Measurements from ENCODE around the gene C4orf50.

The C4orf50 gene

DNA sequence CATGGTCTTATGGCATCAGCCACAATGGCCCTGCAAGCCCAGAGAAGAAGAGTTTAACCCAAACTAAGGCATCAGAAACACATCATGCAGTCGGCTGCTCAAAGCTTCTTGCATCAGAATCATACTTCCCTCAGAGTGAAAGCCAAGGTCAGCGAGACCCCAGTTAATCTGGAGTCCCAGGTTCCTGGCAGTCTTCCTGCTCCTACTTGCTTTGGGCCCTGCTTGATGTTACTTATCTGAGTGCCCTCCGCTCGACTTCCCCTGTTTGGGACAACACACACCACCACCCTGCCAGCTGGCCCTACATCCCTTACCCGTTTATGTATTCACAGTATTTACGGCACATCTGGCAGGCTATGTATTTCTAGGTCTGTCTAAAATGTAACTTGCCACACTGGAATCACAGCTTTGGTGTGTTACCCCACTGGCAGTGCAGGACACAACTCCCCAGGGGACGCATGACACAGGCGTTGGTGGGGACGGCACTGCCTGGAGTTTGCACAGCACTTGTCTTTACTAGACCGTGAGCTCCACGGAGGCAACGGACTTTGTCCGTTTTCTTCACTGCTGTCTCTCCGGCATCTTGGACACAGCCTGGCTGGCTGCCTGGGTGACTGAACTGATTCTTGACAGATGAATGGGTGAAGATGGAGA lies 148.1 kb downstream of the C4orf50 start:
- Histone ChIP-seq H2BK12ac (ENCODE audit: low read length) (no peak overlapping the region), H3K18ac (ENCODE audit: low read length) (no peak overlapping the region), H3K23ac (ENCODE audit: low read length) (peak overlapping the region; percentile 55), H3K9me3 (ENCODE audit: insufficient read depth, low read depth, low read length) (no peaks in the 10 kb centered on the region), H2BK5ac (ENCODE audit: low read depth, low read length, poor library complexity) (no peak overlapping the region), H3K4me3 (ENCODE audit: low read depth, low read length) (no peak overlapping the region), H3K36me3 (ENCODE audit: control insufficient read depth in 1 of 2, insufficient read depth in 2 of 2, low read length in 2 of 2) (no peaks in the 10 kb centered on the region), H3K27ac (ENCODE audit: low read depth, low read length) (no peak overlapping the region), H4K91ac (ENCODE audit: low read depth, low read length) (no peak overlapping the region), H3K14ac (ENCODE audit: low read length) (no peak overlapping the region), H3K4ac (ENCODE audit: low read depth, low read length) (no peak overlapping the region), H3K79me2 (ENCODE audit: control insufficient read depth, insufficient read depth, low read length, poor library complexity) (no peaks in the 10 kb centered on the region), H3K4me1 (ENCODE audit: control insufficient read depth in 1 of 2, insufficient read depth in 2 of 2, low read length in 2 of 2) (no peaks in the 10 kb centered on the region), H3K9ac (ENCODE audit: low read length) (no peak overlapping the region), H4K8ac (ENCODE audit: low read depth, low read length) (no peak overlapping the region), H2AFZ (ENCODE audit: insufficient read depth, low read length, poor library complexity) (no peak overlapping the region), H3K27me3 (ENCODE audit: insufficient read depth, low read length) (no peaks in the 10 kb centered on the region), H3K79me1 (ENCODE audit: low read length) (no peaks in the 10 kb centered on the region), H2AK5ac (ENCODE audit: low read length) (no peak overlapping the region), H2BK120ac (ENCODE audit: insufficient read depth, low read length, poor library complexity) (no peak overlapping the region), H4K12ac (ENCODE audit: low read depth, low read length) (no peak overlapping the region), H3K4me2 (ENCODE audit: low read length) (no peak overlapping the region)
- no peak for DNase-seq
- no CpG with 5 or more reads among the region's 14 CpGs for WGBS (ENCODE audit: extremely low coverage, insufficient coverage, insufficient read length)

- H4K12ac ChIP-seq (ENCODE audit: low read depth, low read length): no peak overlapping the region
- no peak overlapping the region for H3K23ac ChIP-seq (ENCODE audit: low read length)
- H4K91ac ChIP-seq (ENCODE audit: low read depth, low read length): no peak overlapping the region
- no peak overlapping the region for H3K4ac ChIP-seq (ENCODE audit: low read depth, low read length)
- H3K4me2 ChIP-seq (ENCODE audit: low read length): no peak overlapping the region
- no peak overlapping the region for H3K27ac ChIP-seq (ENCODE audit: low read depth, low read length)
- H3K18ac ChIP-seq (ENCODE audit: low read length): no peak overlapping the region
- no peak overlapping the region for H3K4me3 ChIP-seq (ENCODE audit: low read depth, low read length)
- H3K79me2 ChIP-seq (ENCODE audit: control insufficient read depth, insufficient read depth, low read length, poor library complexity): no peaks in the 10 kb centered on the region
- no peak overlapping the region for H2BK12ac ChIP-seq (ENCODE audit: low read length)
- no peak overlapping the region for H2AK5ac ChIP-seq (ENCODE audit: low read length)
- H2BK5ac ChIP-seq (ENCODE audit: low read depth, low read length, poor library complexity): no peak overlapping the region
- H2AFZ ChIP-seq (ENCODE audit: insufficient read depth, low read length, poor library complexity): no peak overlapping the region
- no peaks in the 10 kb centered on the region for H3K27me3 ChIP-seq (ENCODE audit: insufficient read depth, low read length)
- H4K8ac ChIP-seq (ENCODE audit: low read depth, low read length): no peak overlapping the region
- H3K14ac ChIP-seq (ENCODE audit: low read length): no peak overlapping the region
- no peak overlapping the region for H3K9ac ChIP-seq (ENCODE audit: low read length)
- no peak overlapping the region for H2BK120ac ChIP-seq (ENCODE audit: insufficient read depth, low read length, poor library complexity)
- no CpG with 5 or more reads among the region's 3 CpGs for WGBS (ENCODE audit: extremely low coverage, insufficient coverage, insufficient read length)
- no peaks in the 10 kb centered on the region for H3K36me3 ChIP-seq (ENCODE audit: control insufficient read depth in 1 of 2, insufficient read depth in 2 of 2, low read length in 2 of 2)
- H3K9me3 ChIP-seq (ENCODE audit: insufficient read depth, low read depth, low read length): no peaks in the 10 kb centered on the region
- no peak for DNase-seq
- H3K4me1 ChIP-seq (ENCODE audit: control insufficient read depth in 1 of 2, insufficient read depth in 2 of 2, low read length in 2 of 2): no peaks in the 10 kb centered on the region
- no peaks in the 10 kb centered on the region for H3K79me1 ChIP-seq (ENCODE audit: low read length)
Observed at GRCh38 chr4:5867866-5868265, 150.4 kb downstream of the C4orf50 start.

GRCh38 chr4:5866841-5867813 lies 151.1 kb downstream of the C4orf50 start:
- no peaks in the 10 kb centered on the region for H3K9me3 ChIP-seq (ENCODE audit: insufficient read depth, low read depth, low read length)
- no peak overlapping the region for H3K4me3 ChIP-seq (ENCODE audit: low read depth, low read length)
- no peak for DNase-seq
- no peak overlapping the region for H3K18ac ChIP-seq (ENCODE audit: low read length)
- H2AK5ac ChIP-seq (ENCODE audit: low read length): no peak overlapping the region
- no peak overlapping the region for H2BK120ac ChIP-seq (ENCODE audit: insufficient read depth, low read length, poor library complexity)
- no peak overlapping the region for H4K12ac ChIP-seq (ENCODE audit: low read depth, low read length)
- H3K79me1 ChIP-seq (ENCODE audit: low read length): no peaks in the 10 kb centered on the region
- H3K14ac ChIP-seq (ENCODE audit: low read length): no peak overlapping the region
- no peaks in the 10 kb centered on the region for H3K27me3 ChIP-seq (ENCODE audit: insufficient read depth, low read length)
- H2BK12ac ChIP-seq (ENCODE audit: low read length): no peak overlapping the region
- no CpG with 5 or more reads among the region's 10 CpGs for WGBS (ENCODE audit: extremely low coverage, insufficient coverage, insufficient read length)
- no peak overlapping the region for H3K23ac ChIP-seq (ENCODE audit: low read length)
- no peak overlapping the region for H4K91ac ChIP-seq (ENCODE audit: low read depth, low read length)
- no peaks in the 10 kb centered on the region for H3K4me1 ChIP-seq (ENCODE audit: control insufficient read depth in 1 of 2, insufficient read depth in 2 of 2, low read length in 2 of 2)
- H3K79me2 ChIP-seq (ENCODE audit: control insufficient read depth, insufficient read depth, low read length, poor library complexity): no peaks in the 10 kb centered on the region
- H3K36me3 ChIP-seq (ENCODE audit: control insufficient read depth in 1 of 2, insufficient read depth in 2 of 2, low read length in 2 of 2): no peaks in the 10 kb centered on the region
- no peak overlapping the region for H3K4me2 ChIP-seq (ENCODE audit: low read length)
- no peak overlapping the region for H2AFZ ChIP-seq (ENCODE audit: insufficient read depth, low read length, poor library complexity)
- no peak overlapping the region for H3K9ac ChIP-seq (ENCODE audit: low read length)
- no peak overlapping the region for H2BK5ac ChIP-seq (ENCODE audit: low read depth, low read length, poor library complexity)
- H3K4ac ChIP-seq (ENCODE audit: low read depth, low read length): no peak overlapping the region
- no peak overlapping the region for H4K8ac ChIP-seq (ENCODE audit: low read depth, low read length)
- H3K27ac ChIP-seq (ENCODE audit: low read depth, low read length): no peak overlapping the region

- Histone ChIP-seq H3K23ac (ENCODE audit: low read length) (no peak overlapping the region), H2BK5ac (ENCODE audit: low read depth, low read length, poor library complexity) (no peak overlapping the region), H4K91ac (ENCODE audit: low read depth, low read length) (no peak overlapping the region), H3K27ac (ENCODE audit: low read depth, low read length) (no peak overlapping the region), H3K4ac (ENCODE audit: low read depth, low read length) (no peak overlapping the region), H3K9ac (ENCODE audit: low read length) (no peak overlapping the region), H3K4me2 (ENCODE audit: low read length) (no peak overlapping the region), H3K79me2 (ENCODE audit: control insufficient read depth, insufficient read depth, low read length, poor library complexity) (no peaks in the 10 kb centered on the region), H2BK120ac (ENCODE audit: insufficient read depth, low read length, poor library complexity) (no peak overlapping the region), H3K14ac (ENCODE audit: low read length) (no peak overlapping the region), H2AFZ (ENCODE audit: insufficient read depth, low read length, poor library complexity) (no peak overlapping the region), H4K8ac (ENCODE audit: low read depth, low read length) (no peak overlapping the region), H3K4me3 (ENCODE audit: low read depth, low read length) (no peak overlapping the region), H3K4me1 (ENCODE audit: control insufficient read depth in 1 of 2, insufficient read depth in 2 of 2, low read length in 2 of 2) (no peaks in the 10 kb centered on the region), H3K9me3 (ENCODE audit: insufficient read depth, low read depth, low read length) (no peaks in the 10 kb centered on the region), H3K79me1 (ENCODE audit: low read length) (no peaks in the 10 kb centered on the region), H2BK12ac (ENCODE audit: low read length) (no peak overlapping the region), H3K27me3 (ENCODE audit: insufficient read depth, low read length) (no peaks in the 10 kb centered on the region), H3K18ac (ENCODE audit: low read length) (no peak overlapping the region), H4K12ac (ENCODE audit: low read depth, low read length) (no peak overlapping the region), H3K36me3 (ENCODE audit: control insufficient read depth in 1 of 2, insufficient read depth in 2 of 2, low read length in 2 of 2) (no peaks in the 10 kb centered on the region), H2AK5ac (ENCODE audit: low read length) (no peak overlapping the region)
- DNase-seq: no peak
- WGBS (ENCODE audit: extremely low coverage, insufficient coverage, insufficient read length): no CpG with 5 or more reads among the region's 12 CpGs
Observed at GRCh38 chr4:5865896-5866599, 152.2 kb downstream of the C4orf50 start.
